GM10266 (cell line): Measurements from ENCODE around the gene PRKAG2.
"Not testable (repeated sequence)": the region's sequence is repeated elsewhere in the genome, so short reads cannot be mapped to it uniquely, and the experiment has no call there.

Experiments used
- DNase-seq: peaks from one replicate; pipeline ENCODE4 v3.0.0; 2012; ENCODE audit errors: extremely low spot score
- CTCF ChIP-seq: IDR thresholded peaks from 2 replicates; pipeline ENCODE4 v1.5.1; 2012; ENCODE audit warnings: mild to moderate bottlenecking, low read depth; ENCODE audit not compliant: control insufficient read depth, insufficient read depth; ENCODE audit errors: missing control alignments

PRKAG2 gene

DNA sequence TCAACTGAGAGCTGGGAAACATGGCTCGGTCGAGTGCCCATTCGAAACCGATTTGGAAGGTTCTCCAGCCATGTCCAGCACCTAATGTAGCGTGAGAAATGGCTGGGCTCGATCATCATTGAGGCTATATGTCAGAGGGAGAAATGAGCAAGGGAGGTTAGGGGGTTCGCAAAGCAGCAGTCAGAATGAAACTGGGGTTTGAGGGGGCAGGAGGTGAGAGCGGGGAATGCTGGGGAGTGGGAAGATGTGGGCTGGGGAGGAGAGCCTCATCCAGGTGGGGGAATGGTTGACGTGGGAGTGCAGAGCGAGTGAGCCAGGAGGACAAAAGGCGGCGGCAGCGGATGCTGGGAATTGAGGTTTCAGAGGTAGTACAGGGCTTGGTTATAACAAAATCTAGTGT is 44.5 kb upstream of the PRKAG2 start:
- DNase-seq, result no peak
- no peak for TF ChIP-seq CTCF

GRCh38 chr7:151920488-151920887 is 43.6 kb upstream of the PRKAG2 start:
- no peak for DNase-seq
- no peak for TF ChIP-seq CTCF

- no peak for DNase-seq
- no peak for TF ChIP-seq CTCF
These were observed 42.7 kb upstream of the PRKAG2 start for GRCh38 chr7:151919595-151919994.

DNA sequence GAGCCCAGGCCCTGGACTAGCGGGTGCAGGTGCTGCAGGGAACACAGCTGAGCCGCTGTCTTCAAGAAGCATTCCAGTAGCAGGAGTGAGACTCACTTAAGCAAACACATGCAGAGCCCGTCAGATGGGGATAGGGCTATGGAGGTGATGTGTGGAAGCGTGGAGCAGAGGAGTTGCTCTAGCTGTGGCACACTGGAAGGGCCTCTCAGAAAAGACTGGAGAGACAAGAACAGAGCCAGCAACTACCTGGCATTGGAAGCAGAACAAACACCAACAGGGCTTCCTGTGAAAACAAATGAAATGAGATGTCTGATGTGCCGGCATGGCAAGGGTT is 41.6 kb upstream of the PRKAG2 start:
- no peak for DNase-seq
- TF ChIP-seq CTCF, result no peak

DNA sequence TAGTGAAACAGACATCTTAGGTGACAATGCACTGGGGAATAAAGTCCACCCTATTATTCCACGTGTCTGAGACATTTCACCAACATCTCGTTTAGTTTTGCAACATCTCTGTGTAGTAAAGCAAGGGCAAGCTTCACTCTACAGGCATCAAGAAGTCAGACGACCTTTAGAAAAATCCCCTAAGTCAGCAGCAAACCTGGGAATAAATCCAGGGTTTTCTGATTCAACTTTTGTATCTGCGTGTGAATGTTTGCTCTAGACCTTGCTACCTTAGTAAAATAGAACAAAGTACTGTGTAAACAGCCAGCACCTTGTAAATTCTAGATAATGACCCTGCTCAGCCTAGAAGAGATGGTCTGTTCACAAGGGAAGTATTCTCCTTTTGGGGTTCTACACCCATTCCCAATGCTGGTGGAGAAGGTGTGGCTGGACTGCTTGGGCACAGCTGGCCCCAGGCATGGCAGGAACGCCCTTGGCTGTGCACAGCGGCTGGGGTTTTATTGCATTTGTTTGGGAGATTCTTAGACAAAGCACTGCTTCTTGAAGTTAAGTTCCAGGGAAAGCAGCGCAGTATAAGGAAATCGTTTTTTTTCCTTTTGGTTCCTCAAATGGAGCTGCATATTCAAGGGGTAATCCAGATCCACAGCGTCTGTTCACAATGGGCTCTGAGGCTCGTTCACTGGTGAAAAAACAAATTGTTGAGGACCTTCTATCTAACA is 41.0 kb upstream of the PRKAG2 start:
- no peak for DNase-seq
- TF ChIP-seq CTCF, result no peak

- DNase-seq, result no peak
- TF ChIP-seq CTCF, result no peak
These were observed 37.1 kb upstream of the PRKAG2 start for GRCh38 chr7:151914051-151914450.

GRCh38 chr7:151910655-151911054 is 33.7 kb upstream of the PRKAG2 start:
- not testable (repeated sequence) for DNase-seq

- DNase-seq, result not testable (repeated sequence)
These were observed 30.2 kb upstream of the PRKAG2 start for GRCh38 chr7:151907115-151907514.

DNA sequence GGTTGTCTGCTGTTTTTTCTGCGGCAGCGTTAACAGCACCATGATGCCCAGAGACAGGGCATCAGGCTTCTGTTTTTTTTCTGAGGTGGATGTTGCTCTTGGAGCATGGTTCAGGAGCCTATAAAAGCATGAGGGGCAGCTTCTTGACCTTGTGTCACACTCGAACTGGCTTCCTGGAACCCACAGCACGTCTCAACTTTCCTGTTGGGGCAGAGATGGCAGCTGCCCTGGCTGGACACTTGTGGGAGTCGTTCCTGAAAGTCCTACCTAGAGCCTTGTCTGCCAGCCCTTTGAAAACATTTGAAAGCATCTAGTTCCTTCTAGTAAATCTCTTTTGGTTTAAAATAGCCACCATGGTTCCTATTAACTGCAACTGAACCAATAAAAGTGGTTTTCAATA is 28.9 kb upstream of the PRKAG2 start:
- DNase-seq, result no peak

More for the DNA sequence above, 28.9 kb upstream of the PRKAG2 start:
- TF ChIP-seq CTCF, result no peak
